ENCODE data around the gene SPINK1. TPM values are rescaled to one million over a fixed set of nuclear protein-coding genes. Genes with fewer than 3 reads are reported as not detected.
A peak's percentile ranks its signal among the peaks of the same experiment; 100 is the strongest.

The SPINK1 gene
- total and polyA plus RNA-seq, 2 of the 13 experiments (the other 11 are each of a cell fraction or from before 2014, with no cell fraction given), result 14.7 to 17.1 TPM

- TF ChIP-seq, protein P1, sequence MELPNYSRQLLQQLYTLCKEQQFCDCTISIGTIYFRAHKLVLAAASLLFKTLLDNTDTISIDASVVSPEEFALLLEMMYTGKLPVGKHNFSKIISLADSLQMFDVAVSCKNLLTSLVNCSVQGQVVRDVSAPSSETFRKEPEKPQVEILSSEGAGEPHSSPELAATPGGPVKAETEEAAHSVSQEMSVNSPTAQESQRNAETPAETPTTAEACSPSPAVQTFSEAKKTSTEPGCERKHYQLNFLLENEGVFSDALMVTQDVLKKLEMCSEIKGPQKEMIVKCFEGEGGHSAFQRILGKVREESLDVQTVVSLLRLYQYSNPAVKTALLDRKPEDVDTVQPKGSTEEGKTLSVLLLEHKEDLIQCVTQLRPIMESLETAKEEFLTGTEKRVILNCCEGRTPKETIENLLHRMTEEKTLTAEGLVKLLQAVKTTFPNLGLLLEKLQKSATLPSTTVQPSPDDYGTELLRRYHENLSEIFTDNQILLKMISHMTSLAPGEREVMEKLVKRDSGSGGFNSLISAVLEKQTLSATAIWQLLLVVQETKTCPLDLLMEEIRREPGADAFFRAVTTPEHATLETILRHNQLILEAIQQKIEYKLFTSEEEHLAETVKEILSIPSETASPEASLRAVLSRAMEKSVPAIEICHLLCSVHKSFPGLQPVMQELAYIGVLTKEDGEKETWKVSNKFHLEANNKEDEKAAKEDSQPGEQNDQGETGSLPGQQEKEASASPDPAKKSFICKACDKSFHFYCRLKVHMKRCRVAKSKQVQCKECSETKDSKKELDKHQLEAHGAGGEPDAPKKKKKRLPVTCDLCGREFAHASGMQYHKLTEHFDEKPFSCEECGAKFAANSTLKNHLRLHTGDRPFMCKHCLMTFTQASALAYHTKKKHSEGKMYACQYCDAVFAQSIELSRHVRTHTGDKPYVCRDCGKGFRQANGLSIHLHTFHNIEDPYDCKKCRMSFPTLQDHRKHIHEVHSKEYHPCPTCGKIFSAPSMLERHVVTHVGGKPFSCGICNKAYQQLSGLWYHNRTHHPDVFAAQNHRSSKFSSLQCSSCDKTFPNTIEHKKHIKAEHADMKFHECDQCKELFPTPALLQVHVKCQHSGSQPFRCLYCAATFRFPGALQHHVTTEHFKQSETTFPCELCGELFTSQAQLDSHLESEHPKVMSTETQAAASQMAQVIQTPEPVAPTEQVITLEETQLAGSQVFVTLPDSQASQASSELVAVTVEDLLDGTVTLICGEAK (IDR thresholded peaks at IDR 0.05), result no peak
- TF ChIP-seq, protein P1 (CRISPR knock-in tag; IDR thresholded peaks at IDR 0.05), result no peak; the same call in 1 of the 2 replicates
- TF ChIP-seq IKZF1 (IDR thresholded peaks at IDR 0.05), result no peak
- peak; percentile 100 for TF ChIP-seq HMG20A (CRISPR knock-in tag; IDR thresholded peaks at IDR 0.05; ENCODE audit: borderline replicate concordance)
- no peak for TF ChIP-seq ZNF616 (CRISPR knock-in tag; IDR thresholded peaks at IDR 0.05; ENCODE audit: low read depth)
- TF ChIP-seq SYNCRIP (IDR thresholded peaks at IDR 0.05; ENCODE audit: insufficient read depth, low read depth, low read length), result no peak
- no peak for TF ChIP-seq ZNF567 (CRISPR knock-in tag; IDR thresholded peaks at IDR 0.05; ENCODE audit: borderline replicate concordance)
- TF ChIP-seq SSRP1 (CRISPR knock-in tag; IDR thresholded peaks at IDR 0.05), result 0 out of 2 replicates have a peak, but pooled peaks have one; percentile 43
- TF ChIP-seq DR1 (CRISPR knock-in tag; IDR thresholded peaks at IDR 0.05), result no peak
- no peak for TF ChIP-seq KDM5B (CRISPR knock-in tag; IDR thresholded peaks at IDR 0.05; ENCODE audit: borderline replicate concordance)
- no peak; the same call in 1 of the 2 replicates for TF ChIP-seq ATF7-NPFF (CRISPR knock-in tag; IDR thresholded peaks at IDR 0.05; ENCODE audit: low read depth)
- no peak for TF ChIP-seq ZNF225 (CRISPR knock-in tag; IDR thresholded peaks at IDR 0.05)
- no peak for TF ChIP-seq CENPT (CRISPR knock-in tag; IDR thresholded peaks at IDR 0.05; ENCODE audit: low read depth)
- TF ChIP-seq MAX (IDR thresholded peaks at IDR 0.05), result peak; percentile 76
- no peak for TF ChIP-seq DMAP1 (CRISPR knock-in tag; IDR thresholded peaks at IDR 0.05)
- TF ChIP-seq CHD2 (IDR thresholded peaks at IDR 0.05; ENCODE audit: low read depth, low read length), result no peak
- TF ChIP-seq ZFP41 (CRISPR knock-in tag; IDR thresholded peaks at IDR 0.05; ENCODE audit: borderline replicate concordance), result no peak
- TF ChIP-seq ZNF143 (CRISPR knock-in tag; IDR thresholded peaks at IDR 0.05), result no peak
- TF ChIP-seq, protein P2, sequence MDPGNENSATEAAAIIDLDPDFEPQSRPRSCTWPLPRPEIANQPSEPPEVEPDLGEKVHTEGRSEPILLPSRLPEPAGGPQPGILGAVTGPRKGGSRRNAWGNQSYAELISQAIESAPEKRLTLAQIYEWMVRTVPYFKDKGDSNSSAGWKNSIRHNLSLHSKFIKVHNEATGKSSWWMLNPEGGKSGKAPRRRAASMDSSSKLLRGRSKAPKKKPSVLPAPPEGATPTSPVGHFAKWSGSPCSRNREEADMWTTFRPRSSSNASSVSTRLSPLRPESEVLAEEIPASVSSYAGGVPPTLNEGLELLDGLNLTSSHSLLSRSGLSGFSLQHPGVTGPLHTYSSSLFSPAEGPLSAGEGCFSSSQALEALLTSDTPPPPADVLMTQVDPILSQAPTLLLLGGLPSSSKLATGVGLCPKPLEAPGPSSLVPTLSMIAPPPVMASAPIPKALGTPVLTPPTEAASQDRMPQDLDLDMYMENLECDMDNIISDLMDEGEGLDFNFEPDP (CRISPR knock-in tag; conservative IDR thresholded peaks at IDR 0.05), result no peak
- peak; percentile 72; the same call in 1 of the 2 replicates for TF ChIP-seq ZNF3 (CRISPR knock-in tag; IDR thresholded peaks at IDR 0.05)
- no peak for TF ChIP-seq NFIB (CRISPR knock-in tag; IDR thresholded peaks at IDR 0.05; ENCODE audit: borderline replicate concordance)
Measured at GRCh38 chr5:147835386-147835798, 3.9 kb upstream of the SPINK1 start (continued).

Measured in HepG2 (cell line).